Kidney (tissue), 14 donors: ENCODE measurements around the gene SYP. TPM values are rescaled to one million over a fixed set of nuclear protein-coding genes. Genes with fewer than 3 reads are reported as not detected.

ENCODE experiments used
- DNase-seq, 5 donors: peaks; one replicate each; pipeline ENCODE4 v3.0.0-alpha.2; 2013 to 2020
- FAIRE-seq: peaks from 2 replicates; lab custom pipeline; 2012; peaks lifted over from hg19 to GRCh38; lab: Jason Lieb, UNC
- H3K27ac ChIP-seq, 2 donors: one replicate each; pipeline ENCODE4 v1.7.0; 2013; ENCODE audit warnings: low read depth in 2 of 2, low read length in 2 of 2, inconsistent platforms in 1 of 2
- H3K27me3 ChIP-seq: one replicate; pipeline ENCODE4 v1.7.1; 2013; ENCODE audit warnings: low read length, inconsistent platforms; ENCODE audit not compliant: control insufficient read depth, insufficient read depth
- H3K36me3 ChIP-seq, 3 donors: one replicate each; pipeline versions ENCODE4 v1.7.0 to v1.7.1; 2013; ENCODE audit warnings: low read length in 3 of 3, control low read depth in 1 of 3, inconsistent platforms in 1 of 3; ENCODE audit not compliant: insufficient read depth in 3 of 3, control insufficient read depth in 2 of 3
- H3K4me1 ChIP-seq, 3 donors: one replicate each; pipeline versions ENCODE4 v1.7.0 to v1.7.1; 2013; ENCODE audit warnings: low read length in 3 of 3, inconsistent platforms in 1 of 3, low read depth in 1 of 3; ENCODE audit not compliant: control insufficient read depth in 2 of 3, insufficient read depth in 2 of 3
- H3K4me3 ChIP-seq, 3 donors: one replicate each; pipeline versions ENCODE4 v1.7.0 to v1.8.1; 2013; ENCODE audit warnings: low read length in 3 of 3, control low read depth in 1 of 3, inconsistent platforms in 1 of 3
- H3K9ac ChIP-seq, 3 donors: one replicate each; pipeline versions ENCODE4 v1.7.0 to v1.7.1; 2013; ENCODE audit warnings: low read length in 3 of 3, control low read depth in 1 of 3, inconsistent platforms in 1 of 3
- H3K9me3 ChIP-seq, 3 donors: one replicate each; pipeline versions ENCODE4 v1.7.0 to v1.7.1; 2013; ENCODE audit warnings: low read length in 3 of 3, control low read depth in 1 of 3, inconsistent platforms in 1 of 3; ENCODE audit not compliant: control insufficient read depth in 2 of 3, insufficient read depth in 1 of 3
- intact Hi-C: fragments of 100-400 bp; cut with DNase I; formaldehyde crosslinking; loops from one replicate; pipeline ENCODE4 v1.11.1; 2022
- polyA plus RNA-seq: library from polyadenylated mRNA; stranded (reverse); fragments of 350-450 nt; fragmentation: Illumina TruSeq; extraction: RNeasy Lipid Tissue Mini Kit (QIAGEN cat#74804); gene quantifications from one replicate; pipeline ENCODE4 v1.2.3, GENCODE V29; 2014; ENCODE audit warnings: low read depth, low replicate concordance; ENCODE audit not compliant: insufficient read depth
- total RNA-seq: library from RNA; stranded (reverse); fragmentation: NEBNext Ultra II Directional; extraction: Animal tissue kit (Norgen Biotek cat#: 25700); gene quantifications from one replicate; pipeline ENCODE4 v1.2.1, GENCODE V29; 2021
- TF ChIP-seq, protein P1 (sequence below): IDR thresholded peaks from 3 replicates; pipeline ENCODE4 v1.5.1; 2012; ENCODE audit warnings: mild to moderate bottlenecking, moderate library complexity, borderline replicate concordance; ENCODE audit not compliant: insufficient read depth; ENCODE audit errors: extremely low read depth
- donor health status: control.
- donor health status: control.
- donor health status: control.
- donor health status: control.
- donor health status: control.
- donor health status: DM: yes; HTN: yes; CAD: no.
- donor health status: Normal renal cell carcinoma (clear cell type).

Gene SYP
- total and polyA plus RNA-seq, 2 donors from 2014 or later = 4.0 to 7.2 TPM

DNA sequence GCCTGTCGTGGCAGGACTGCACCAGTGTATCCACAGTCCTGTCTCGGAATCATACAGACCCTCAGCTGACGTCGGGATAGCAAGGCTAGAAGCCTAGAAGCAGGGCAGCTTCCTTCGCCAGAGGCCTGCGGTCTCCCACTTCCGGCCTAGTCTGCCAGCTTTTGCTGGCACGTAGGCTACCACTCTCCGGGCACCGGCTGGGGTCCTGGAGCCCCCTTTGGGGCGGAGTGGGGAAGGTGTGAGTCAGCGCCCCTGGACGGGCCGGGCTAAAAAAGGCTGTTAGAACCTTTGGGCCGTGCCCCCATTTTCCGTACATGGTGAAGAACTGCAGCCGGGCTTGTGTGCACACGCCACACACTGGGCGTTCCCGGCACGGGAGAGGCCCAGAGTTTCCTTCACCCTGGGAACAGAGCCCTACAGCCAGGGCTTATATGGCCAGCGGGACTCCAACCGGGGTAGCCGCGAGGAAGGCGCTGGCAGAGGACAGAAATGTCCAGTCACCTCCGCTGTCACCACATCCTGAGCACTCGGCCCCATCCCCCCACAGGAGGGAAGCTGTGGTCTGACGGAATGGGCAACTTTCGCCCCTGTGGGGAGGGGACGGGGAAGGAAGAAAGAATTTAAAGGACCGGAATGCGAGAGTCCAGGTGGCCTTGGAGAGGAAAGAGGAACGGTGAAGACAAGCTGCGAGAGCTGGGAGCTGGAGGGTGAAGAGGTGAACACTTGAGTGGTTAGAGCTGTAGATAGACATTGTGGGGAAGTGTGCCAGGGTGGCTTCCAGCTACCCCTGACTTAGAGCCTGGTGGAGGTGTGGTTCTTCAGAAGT lies 32.9 kb downstream of the SYP start:
- peak overlapping the region; percentile 79 to 92 for H3K27ac ChIP-seq
- peak overlapping the region in 2 of 3 donors; percentile 40 to 41 for H3K9ac ChIP-seq
- DNase-seq = peak in 4 of 5 donors; percentile 33 to 89 (median 52)
- peak overlapping the region; percentile 39 to 57 (median 48) for H3K4me3 ChIP-seq
- intact Hi-C loops = no loop called here
- H3K4me1 ChIP-seq = no peaks in the 10 kb centered on the region
- no peaks in the 10 kb centered on the region for H3K27me3 ChIP-seq
- no peaks in the 10 kb centered on the region for H3K9me3 ChIP-seq
- no peaks in the 10 kb centered on the region for H3K36me3 ChIP-seq
- FAIRE-seq = no peak
- TF ChIP-seq, protein P1, sequence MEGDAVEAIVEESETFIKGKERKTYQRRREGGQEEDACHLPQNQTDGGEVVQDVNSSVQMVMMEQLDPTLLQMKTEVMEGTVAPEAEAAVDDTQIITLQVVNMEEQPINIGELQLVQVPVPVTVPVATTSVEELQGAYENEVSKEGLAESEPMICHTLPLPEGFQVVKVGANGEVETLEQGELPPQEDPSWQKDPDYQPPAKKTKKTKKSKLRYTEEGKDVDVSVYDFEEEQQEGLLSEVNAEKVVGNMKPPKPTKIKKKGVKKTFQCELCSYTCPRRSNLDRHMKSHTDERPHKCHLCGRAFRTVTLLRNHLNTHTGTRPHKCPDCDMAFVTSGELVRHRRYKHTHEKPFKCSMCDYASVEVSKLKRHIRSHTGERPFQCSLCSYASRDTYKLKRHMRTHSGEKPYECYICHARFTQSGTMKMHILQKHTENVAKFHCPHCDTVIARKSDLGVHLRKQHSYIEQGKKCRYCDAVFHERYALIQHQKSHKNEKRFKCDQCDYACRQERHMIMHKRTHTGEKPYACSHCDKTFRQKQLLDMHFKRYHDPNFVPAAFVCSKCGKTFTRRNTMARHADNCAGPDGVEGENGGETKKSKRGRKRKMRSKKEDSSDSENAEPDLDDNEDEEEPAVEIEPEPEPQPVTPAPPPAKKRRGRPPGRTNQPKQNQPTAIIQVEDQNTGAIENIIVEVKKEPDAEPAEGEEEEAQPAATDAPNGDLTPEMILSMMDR = no peak

DNA sequence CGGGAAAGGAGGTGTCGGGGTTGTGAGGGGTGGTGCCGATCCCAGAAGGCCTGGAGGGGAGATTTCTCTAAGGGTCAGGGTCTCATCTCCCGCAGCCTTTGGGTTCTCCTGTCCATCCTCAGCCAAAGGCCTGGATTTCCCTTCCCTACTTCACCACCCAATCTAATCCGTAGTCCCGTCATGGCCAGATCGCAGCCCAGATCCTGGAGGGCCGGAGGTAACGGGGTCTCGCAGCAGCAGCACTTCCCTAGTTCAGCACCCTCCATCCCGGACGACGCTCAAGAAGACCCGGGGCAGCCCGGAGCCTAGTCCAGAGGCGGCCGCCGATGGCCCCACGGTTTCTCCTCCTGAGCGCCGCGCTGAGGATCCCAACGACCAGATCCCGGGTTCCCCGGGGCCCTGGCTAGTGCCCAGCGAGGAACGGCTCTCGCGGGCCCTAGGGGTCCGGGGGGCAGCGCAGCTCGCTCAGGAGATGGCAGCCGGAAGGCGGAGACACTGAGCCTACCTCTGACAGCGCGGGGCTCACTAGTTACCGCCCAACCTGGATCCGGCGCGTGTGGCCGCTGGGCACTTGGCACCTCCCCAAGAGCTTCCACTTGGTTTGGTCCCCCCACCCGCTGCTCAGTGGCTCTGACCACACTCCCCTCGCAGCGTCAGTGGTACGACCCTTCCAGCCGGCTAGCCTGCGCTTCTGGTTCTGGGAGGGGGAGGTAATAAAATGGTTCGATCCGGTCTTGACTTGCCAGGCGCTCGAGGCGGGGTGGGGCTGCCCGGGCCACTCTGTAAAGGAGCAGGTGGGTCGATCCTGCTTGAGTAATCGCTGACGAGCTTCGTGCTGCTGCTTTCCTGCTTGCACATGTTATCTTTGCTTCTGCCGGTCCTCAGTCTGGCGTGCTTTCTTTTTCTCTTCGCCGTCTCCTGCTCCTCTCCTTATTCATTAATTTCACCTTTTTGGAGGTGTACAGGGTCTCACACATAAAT lies 33.8 kb downstream of the SYP start:
- Histone ChIP-seq H3K9ac (peak overlapping the region in 1 of 3 donors; percentile 40), H3K9me3 (no peaks in the 10 kb centered on the region), H3K36me3 (no peaks in the 10 kb centered on the region), H3K4me1 (no peaks in the 10 kb centered on the region), H3K27me3 (no peaks in the 10 kb centered on the region), H3K4me3 (peak overlapping the region; percentile 39 to 57 (median 48)), H3K27ac (peak overlapping the region; percentile 79 to 92)
- TF ChIP-seq, protein P1 = no peak
- DNase-seq = peak; percentile 90 to 95 (median 92)
- intact Hi-C loops = no loop called here
- FAIRE-seq = no peak

DNA sequence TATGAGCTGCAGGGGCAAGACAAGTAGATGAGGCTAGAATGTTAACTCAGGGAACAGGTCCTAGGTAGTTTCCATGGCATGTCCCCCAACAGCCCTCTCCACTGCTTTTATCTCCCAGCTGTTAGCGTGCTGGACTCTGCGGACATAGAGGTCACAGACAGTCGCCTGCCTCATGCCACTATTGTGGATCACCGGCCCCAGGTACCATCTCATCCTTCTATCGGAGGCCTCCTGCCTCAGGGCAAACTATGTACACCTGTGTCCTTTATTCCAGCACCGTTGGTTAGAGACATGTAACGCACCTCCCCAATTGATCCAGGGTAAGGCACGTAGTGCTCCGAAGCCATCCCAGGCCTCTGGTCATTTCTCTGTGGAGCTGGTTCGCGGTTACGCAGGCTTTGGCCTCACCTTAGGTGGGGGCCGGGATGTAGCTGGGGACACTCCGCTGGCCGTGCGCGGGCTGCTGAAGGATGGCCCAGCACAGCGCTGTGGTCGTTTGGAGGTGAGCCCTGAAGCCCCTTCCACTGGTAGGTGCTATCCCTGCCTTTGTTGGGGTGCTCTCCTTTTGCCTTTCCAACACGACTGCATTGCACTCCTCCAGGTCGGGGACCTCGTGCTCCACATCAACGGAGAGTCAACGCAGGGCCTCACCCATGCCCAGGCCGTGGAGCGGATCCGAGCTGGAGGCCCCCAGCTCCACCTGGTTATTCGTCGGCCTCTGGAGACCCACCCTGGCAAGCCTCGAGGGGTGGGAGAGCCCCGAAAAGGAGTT lies 35.2 kb downstream of the SYP start:
- peak in 1 of 5 donors; percentile 40 for DNase-seq
- Histone ChIP-seq H3K4me3 (no peak overlapping the region), H3K27me3 (no peaks in the 10 kb centered on the region), H3K36me3 (no peaks in the 10 kb centered on the region), H3K9me3 (no peaks in the 10 kb centered on the region), H3K27ac (peak overlapping the region in 1 of 2 donors; percentile 95), H3K9ac (no peak overlapping the region), H3K4me1 (no peaks in the 10 kb centered on the region)
- intact Hi-C loops = no loop called here
- TF ChIP-seq, protein P1 = no peak
- no peak for FAIRE-seq
